ENCODE measurements around the gene INTS4.
"Not testable (repeated sequence)": the region's sequence is repeated elsewhere in the genome, so short reads cannot be mapped to it uniquely, and the experiment has no call there.

INTS4 gene

DNA sequence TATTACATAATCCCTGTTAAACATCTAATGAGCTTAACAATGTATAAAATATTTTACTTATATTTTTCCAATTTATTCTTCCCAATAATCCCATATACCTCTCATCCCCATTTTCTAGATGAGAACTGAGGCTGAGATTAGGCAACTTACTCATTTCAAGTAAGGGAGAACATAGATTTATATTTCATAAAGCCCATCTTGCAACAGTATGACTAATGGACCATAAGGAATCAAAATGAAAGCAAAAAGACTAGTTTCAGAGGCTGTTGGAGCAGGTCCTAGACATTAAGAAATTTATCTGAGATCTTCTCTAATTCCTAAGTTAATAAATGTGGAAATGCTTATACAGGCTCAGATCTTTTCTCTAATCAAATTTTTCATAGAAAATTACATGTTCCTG, 52.0 kb downstream of the INTS4 start:
- DNase-seq = not testable (repeated sequence)

DNA sequence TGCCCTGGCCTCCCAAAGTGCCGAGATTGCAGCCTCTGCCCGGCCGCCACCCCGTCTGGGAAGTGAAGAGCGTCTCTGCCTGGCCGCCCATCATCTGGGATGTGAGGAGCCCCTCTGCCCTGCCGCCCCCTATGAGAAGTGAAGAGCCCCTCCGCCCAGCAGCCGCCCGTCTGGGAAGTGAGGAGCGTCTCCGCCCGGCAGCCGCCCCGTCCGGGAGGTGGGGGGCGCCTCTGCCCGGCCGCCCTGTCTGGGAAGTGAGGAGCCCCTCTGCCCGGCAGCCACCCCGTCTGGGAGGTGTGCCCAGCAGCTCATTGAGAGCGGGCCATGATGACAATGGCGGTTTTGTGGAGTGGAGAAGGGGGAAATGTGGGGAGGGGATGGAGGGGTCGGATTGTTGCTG, 60.9 kb downstream of the INTS4 start:
- DNase-seq = not testable (repeated sequence)

DNA sequence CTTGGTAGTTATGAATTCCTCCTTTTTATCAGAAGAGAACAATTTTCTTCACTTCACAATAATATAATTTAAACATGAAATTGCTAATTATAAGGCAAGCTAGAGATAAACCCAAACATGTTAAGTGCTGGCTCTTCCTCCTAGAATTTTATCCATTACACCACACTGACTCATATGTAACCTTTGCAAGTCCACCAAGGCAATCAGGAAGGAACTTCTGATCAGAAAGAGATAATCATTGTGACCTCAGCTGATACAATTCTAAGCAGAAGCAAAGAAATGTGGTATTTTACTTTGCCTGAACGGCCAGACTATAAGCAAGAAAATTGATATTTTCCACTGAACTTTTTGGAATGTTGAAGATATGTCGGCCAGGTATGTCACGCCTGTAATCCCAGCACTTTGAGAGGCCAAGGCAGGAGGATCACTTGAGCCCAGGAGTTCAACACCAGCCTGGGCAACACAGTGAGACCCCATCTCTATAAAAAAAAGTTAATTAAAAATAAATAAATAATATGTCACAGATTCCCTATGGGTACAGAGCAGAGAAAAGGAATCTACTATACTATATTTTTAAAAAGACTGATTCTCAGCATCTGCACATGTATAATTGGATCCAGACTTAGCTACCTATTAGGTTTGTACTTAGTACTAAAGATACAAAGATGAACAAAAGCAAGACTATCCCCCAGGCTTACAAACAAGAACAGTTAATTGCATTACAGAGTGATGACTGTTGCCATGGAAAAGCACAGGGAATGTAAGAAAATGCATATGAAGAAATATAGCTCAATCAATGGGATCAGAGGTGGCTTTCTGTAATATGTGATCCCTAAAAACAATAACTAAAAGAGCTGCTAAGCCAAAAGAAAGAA, 63.9 kb downstream of the INTS4 start:
- DNase-seq = not testable (repeated sequence)

DNA sequence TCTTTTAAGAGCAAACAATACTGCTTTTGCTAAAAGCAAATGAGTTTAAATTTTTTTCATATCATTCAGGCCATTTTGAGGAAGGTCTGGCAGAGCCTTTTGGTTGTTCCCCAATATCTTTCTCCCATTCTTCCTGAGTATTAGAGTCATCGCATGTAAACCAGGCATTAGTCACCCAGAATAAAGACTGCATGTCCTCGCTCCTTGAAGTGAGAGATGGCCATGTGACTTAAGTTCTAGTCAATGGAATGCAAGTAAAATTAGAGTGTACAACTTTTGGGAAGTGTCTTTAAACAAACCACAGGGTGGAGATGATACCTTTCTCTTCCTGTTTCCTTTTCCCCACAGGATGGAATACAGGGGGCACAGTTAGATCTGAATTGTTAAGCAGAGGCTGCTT, 76.8 kb downstream of the INTS4 start:
- not testable (repeated sequence) for DNase-seq

DNA sequence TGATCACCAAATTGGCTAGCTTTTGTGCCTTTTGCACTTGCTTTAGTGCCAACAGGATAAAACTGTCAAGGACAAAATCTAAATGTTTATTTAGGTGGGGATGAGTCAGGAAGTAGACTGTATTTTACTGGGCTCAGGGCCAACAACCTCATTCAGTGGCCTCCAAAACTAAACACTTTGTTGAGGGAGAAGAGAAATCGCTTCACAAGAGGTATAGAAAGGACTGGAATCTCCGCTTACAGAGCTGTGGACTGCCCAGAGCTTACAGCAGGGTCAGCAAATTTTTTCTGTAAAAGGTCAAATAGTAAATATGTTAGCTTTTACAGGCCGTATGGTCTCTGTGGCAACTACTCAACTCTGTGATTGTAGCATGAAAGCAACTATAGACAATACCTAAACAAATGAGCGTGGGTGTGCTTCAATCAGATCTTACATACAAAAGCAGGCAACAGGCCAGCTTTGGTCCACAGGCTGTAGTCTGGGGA, 80.1 kb downstream of the INTS4 start:
- not testable (repeated sequence) for DNase-seq

DNA sequence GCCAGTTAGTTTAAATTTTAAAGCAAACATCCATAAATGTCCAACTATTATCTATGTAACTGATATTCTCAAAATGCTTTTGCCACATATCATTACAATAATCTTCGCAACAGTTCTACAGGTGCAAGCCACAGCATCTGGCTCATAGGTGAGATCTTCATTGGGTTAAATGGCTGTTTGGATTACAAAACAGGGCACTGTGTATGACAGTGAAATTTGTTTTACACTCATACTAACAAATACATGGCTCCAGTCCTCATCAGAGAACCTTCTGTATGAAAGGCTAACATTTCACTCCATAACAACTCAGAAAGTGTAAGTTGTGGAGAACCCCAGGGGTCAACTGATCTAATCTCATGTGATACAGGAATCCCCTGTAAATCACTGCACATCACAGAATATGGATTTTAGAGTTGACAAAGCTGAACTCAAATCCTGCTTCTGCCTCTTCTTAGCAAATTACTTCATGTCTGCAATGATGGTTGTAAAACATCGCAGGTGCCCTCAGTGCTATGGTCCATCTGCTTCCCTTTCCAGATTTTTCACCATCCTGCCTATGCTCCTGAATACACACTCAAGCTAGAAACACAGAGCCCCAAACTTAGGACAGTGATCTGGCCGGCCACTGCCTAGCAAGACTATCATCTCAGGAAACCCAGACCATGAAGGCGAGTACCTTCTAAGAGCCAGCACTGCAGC, 80.7 kb downstream of the INTS4 start:
- not testable (repeated sequence) for DNase-seq

DNA sequence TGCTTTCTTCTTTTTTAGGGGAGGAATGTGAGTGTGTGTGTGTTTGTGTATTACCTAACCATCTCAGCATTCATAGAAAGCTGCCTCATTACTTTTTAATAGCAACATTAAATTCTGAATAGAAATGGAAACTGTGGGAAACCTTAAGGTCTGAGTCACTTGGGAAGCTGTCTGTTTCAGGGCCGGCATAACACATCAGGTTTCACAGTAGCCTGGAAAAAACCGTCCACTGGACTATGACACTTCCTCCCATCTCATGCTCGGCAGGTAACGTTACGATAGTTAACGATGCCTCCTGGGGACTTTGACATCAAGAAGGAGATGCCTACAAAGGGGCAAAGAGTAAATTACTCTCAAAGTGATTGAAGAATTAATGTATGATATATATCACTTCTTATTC, 83.6 kb downstream of the INTS4 start:
- not testable (repeated sequence) for DNase-seq

DNA sequence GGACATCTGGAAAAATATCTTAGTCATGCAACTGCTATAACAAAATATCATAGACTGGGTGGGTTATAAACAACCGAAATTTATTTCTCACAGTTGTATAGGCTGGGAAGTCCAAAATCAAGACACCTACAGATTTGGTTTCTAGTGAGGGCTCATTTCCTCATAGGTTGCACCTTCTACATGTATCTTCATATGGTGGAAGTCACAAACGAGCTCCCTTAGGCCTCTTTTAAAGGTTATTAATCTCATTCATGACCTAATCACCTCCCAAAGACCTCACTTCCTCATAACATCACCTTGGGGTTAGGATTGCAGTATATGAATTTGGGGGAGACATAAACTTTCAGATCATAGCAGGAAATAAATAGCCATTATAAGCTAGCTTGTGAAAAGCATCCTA, 85.2 kb downstream of the INTS4 start:
- DNase-seq = no peak

DNA sequence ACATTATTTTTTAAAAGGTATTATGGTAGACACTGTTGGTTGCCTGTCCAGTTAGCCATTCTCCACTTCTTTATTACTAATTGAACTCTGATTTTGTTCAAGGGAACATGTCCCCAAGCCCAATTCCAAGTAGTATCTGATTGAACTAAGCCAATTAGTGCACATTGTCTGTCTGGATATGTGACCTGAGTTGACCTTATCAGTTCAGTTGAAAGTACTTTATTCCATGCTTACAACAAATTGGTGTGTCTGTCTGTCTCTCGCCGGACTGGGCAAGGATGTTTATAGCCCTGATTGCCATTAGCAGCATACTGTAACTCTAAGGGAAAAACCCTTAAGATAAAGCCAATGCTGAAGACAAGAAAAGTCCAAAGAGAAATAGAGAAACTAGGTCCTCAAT, 85.6 kb downstream of the INTS4 start:
- DNase-seq = no peak

DNA sequence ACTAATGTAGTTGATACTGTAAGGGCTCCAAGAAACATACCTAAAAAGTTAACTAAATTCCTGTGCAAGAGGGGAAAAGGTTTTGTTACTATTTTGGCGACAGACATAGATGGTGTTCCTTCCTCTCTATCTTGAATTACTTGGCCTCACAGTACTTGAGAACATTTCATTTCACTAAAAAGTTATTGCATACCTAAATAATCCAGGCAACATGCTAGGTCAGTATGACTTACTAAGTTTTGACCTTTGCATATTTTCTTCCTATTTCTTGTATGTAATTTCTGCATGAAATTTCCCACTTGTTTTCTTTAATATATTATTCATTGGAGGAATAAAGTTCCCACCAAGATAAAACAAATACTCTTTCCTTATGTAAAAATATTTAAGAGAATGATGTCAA, 99.5 kb downstream of the INTS4 start:
- DNase-seq = not testable (repeated sequence)

DNA sequence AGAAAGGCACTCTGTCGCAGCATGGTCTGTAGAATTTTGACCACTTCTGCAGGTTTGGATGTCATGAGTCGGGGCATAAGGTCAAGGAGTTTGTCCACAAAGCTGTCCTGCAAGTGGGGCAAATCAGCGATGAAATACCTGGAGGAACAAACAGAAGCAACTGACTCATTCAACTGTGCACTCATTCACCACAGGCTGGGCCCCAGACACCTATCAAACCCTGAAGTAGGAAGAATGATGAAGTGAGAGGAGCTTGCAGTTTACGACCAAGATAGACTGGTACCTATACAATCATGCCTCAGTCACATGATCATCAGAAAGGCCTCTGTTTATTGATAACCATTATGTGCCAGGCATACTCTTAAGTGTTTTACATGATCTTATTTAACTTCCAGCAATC, 102.8 kb downstream of the INTS4 start:
- DNase-seq = not testable (repeated sequence)

DNA sequence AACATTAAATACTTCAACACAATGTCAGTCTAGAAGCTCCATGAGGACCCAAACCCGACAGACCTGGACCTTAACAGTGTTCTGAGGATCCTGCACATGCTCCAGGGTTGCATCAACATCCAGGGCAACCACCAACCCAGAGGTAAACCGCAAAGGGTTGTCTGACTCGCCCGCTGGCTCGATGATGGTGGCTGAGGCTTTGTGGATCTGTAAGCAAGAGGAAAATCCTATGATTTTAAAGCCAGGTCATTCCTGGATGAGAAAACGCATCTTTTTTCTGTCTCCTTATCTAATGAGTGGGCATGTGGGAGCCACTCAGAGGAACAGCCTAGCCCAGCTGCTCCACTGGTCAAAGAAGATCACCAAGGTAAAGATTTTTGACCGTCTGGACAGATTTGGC, 103.2 kb downstream of the INTS4 start:
- DNase-seq = not testable (repeated sequence)

DNA sequence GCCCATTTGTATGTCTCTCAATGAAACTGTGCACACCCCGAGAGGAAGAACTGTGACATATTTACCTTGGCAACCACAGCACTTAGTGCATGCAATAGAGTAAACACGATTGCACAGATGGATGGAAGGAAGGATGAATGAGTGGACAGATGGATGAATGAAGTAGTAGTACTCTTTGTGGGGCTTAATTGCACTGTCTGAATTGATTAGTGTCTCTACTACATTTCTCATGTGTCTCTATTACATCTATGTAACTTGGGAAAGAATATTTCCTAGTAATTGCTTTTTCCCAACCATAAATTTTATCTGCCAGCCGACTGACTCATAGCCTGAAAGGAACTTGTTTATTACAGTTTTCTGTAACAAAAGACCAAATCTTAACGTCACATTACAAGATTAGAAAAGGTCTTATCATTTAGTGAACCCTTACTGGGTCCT, 103.8 kb downstream of the INTS4 start:
- DNase-seq = not testable (repeated sequence)

DNA sequence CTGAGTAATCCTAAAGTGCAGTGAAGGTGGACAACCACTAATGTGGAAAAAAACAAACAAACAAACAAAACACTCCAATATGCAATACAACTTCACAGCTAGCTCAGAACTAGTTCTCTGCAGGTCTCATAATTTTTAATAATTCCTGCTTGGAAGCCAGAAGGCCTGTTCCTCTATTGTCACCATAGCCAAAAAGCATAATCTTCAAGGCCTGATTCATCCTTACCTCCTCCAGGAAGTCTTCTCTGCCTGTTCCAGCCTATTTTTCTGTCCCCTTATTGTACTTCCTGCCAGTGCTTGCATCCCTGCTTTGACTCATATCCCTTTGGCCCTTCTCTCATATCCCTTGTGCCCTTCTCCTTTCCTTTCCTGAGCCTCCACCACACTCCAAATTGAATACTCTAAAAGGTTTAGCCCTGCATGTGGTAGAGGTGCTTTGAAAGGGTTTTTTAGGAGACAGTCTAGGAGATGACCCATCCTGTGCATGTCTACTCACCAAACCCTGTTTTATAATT, 104.3 kb downstream of the INTS4 start:
- DNase-seq = not testable (repeated sequence)

DNA sequence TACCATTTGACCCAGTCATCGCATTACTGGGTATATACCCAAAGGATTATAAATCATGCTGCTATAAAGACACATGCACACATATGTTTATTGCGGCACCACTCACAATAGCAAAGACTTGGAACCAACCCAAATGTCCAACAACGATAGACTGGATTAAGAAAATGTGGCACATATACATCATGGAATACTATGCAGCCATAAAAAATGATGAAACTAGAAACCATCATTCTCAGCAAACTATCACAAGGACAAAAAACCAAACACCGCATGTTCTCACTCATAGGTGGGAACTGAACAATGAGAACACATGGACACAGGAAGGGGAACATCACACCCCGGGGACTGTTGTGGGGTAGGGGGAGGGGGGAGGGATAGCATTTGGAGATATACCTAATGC, 105.4 kb downstream of the INTS4 start:
- DNase-seq = not testable (repeated sequence)

DNA sequence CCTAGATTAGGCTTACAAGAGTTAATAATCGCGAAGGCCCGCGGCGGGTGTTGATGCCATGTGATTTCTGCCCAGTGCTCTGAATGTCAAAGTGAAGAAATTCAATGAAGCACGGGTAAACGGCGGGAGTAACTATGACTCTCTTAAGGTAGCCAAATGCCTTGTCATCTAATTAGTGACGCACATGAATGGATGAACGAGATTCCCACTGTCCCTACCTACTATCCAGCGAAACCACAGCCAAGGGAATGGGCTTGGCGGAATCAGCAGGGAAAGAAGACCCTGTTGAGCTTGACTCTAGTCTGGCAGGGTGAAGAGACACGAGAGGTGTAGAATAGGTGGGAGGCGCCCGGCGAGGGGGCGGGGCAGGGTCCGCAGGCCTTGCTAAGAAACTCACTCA, 108.1 kb downstream of the INTS4 start:
- no peak for DNase-seq

DNA sequence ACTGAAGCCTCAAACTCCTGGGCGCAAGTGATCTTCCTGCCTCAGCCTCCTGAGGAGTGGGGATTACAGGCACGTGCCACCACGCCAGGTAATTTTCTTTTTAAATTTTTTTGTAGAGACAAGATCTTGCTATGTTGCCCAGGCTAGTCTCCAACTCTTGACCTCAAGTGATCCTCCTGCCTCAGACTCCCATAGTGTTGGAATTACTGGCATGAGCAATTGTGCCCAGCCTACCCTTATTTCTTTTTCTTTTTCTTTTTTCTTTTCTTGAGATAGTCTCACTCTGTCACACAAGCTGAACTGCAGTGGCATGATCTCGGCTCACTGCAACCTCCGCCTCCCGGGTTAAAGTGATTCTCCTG, 109.7 kb downstream of the INTS4 start:
- DNase-seq = no peak

DNA sequence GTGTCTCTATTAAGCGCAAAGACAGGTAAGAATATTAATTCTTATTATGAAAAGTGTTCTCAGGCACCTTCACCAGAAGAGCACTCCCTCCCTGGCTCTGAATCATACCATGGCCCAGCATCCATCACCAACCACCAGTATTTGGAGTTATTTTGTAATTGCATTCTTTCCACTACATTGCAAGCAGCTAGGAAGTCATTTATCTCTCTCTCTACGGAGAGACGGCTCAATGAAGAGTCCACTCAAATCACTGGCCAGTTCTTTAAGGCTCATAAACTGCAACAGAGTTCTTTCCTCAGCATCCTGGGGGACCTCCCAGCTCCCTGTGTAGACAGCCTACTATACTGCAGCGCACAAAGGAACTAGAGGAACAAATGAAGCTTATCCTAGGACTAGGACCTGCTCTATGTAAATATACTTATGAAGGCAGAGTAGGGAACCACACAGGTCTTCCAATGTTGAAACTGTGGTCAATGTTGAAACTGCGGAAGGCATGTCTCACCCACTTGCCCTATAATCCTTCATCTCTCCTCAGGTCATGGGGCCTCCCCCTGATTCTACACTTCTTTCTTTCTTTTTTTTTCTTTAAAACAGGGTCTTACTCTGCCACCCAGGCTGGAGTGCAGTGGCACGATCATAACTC, 110.2 kb downstream of the INTS4 start:
- DNase-seq = no peak

DNA sequence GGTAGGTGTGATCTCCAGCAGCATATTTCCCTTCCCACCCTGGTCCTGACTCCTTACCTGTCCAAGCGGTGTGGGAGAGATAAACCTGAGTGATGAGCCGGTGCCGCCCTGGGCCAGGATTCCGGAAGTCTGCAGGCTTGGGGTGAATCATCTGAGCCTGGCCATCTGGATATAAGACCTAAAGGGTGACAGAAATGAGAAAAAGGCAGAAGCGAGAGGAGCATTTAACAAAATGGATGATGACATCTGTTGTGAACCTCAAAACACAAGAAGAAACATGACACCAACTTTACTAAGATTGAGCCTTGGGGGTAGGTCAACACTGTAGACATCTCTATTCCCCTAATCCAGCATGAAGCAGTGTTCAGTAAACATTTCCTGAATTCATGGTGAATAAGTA, 110.7 kb downstream of the INTS4 start:
- DNase-seq = no peak

DNA sequence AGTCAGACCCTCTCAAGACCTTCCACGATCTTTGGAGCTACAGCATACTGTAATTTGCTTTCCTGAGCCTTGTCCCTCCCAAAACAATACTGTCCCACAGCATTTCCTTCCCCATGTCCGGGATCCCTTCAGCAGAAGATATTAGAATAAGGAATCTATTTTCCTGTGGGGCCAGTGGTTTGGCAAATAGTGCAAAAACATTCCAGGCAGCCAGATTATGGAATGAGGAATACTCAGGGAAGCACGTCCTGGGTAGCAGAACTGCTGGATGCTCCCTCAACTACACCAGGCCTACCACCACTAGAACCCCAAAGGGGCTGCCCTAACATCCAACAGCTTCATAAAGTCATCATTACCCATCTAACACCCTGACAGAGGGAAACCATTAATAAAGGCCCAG, 112.1 kb downstream of the INTS4 start:
- no peak for DNase-seq

DNA sequence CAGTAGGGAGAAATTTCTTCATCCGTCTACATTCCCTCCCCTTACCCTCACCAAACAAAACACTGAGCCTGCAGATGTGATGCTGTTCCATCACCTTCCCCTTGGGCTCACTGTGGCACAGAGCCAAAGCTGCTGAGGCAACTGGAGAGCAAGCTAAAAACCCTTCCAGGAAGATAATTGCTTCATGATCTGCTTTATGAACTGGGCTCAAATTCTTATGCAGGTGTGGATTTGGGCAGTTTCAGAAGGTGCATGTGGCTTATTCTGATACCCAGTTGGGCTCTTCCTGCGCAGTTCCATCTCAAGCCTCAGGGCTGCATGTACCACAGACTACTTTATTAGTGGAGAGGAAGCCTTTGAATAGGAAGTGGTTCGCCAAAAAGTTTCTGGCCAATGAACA, 115.2 kb downstream of the INTS4 start:
- no peak for DNase-seq

DNA sequence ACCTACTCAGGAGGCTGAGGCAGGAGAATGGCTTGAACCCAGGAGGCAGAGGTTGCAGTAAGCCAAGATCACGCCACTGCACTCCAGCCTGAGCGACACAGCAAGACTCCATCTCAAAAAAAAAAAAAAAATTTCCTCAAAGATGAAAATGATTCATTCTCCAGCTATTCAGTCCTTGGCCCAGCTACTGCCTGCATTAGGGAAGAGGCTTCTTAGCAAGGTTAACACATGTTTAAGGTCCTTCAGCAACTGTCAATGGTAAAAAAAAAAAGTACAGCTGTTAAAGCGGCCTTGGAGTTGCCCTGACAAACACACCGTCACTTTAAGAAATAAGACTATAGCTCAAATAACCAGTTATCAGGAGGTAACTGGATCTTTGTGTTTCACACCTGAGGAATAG, 116.2 kb downstream of the INTS4 start:
- DNase-seq = not testable (repeated sequence)

DNA sequence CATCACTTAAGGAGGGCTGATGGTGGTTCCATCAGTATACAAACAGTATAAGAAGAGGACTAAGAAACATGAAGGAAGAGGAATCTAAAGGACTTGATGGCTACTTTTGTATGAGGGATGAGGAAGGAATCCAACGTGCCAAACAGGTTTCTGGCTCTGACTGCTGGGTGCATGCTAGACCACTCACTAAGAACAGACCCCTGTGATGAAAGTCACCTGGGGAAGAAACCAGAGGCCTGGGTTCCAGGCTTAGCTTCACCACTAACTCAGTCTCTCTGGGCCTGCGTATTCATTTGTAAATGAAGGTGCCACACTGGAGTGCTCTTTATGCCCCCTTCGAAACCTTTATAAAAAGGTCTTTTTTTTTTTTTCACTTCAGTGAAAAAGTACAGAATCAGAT, 118.4 kb downstream of the INTS4 start:
- no peak for DNase-seq

Data from activated CD8-positive, alpha-beta memory T cell treated with anti-CD3 and anti-CD28 coated beads, Interleukin-2, amount 50 U/mL, for 4 hours (primary cell).